ENCODE results near the gene ZFP82. TPM values are rescaled to one million over a fixed set of nuclear protein-coding genes. Genes with fewer than 3 reads are reported as not detected.

ZFP82 gene
- polyA plus RNA-seq, 1 of the 3 experiments (the other 2 are of a cell fraction) = 2.1 TPM

DNA sequence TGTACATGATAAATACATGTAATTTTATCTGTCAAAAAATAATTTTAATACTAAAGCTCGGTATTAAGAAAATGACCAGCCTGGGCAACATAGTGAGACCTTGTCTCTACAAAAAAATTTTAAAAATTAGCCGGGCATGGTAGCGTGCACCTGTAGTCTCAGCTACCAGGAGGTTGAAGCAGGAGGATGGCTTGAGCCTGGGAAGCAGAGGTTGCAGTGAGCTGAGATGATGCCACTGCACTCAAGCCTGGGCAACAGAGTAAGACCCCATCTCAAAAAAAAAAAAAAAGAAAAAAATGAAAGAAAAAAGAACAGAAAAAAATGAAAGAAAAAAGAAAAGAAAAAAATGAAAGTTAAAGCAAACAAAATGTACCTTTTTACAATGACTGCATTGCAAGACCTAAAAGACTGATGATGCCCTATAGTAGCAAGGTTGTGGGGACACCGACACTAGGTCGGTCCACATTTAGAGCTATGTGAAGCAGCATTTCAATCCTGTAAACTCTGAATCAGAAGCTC, 44.7 kb downstream of the ZFP82 start:
- Histone ChIP-seq H3K27me3 (ENCODE audit: insufficient read depth) (no peaks in the 10 kb centered on the region), H3F3A (replicated peaks; ENCODE audit: insufficient read depth) (peaks cover 8% of the 10 kb centered on the region), H4K20me1 (ENCODE audit: insufficient read depth) (no peaks in the 10 kb centered on the region), H2AFZ (ENCODE audit: low read depth) (no peak overlapping the region), H3K27ac (ENCODE audit: low read depth in 2 of 2, low read length in 1 of 2) (no peak overlapping the region), H3K9me2 (no peaks in the 10 kb centered on the region), H3K79me2 (ENCODE audit: insufficient read depth) (peaks cover 40% of the 10 kb centered on the region), H3K4me3 (ENCODE audit: low read depth in 2 of 2, low read length in 1 of 2) (no peak overlapping the region), H3K9ac (no peak overlapping the region), H3K9me3 (no peaks in the 10 kb centered on the region), H3K36me3 (replicated peaks in 1 of 2; ENCODE audit: control insufficient read depth in 1 of 2, insufficient read depth in 2 of 2, low read length in 1 of 2) (peaks cover 0 to 17% of the 10 kb centered on the region in 2 experiments), H3K4me2 (no peak overlapping the region), H3K4me1 (ENCODE audit: control insufficient read depth in 1 of 2, insufficient read depth in 2 of 2, low read depth in 1 of 2, low read length in 1 of 2) (peaks cover 0 to 4% of the 10 kb centered on the region in 2 experiments; a peak in 2 of 4 replicates)
- WGBS (ENCODE audit: low lambda C conversion rate) = 93% methylated on average over 5 of the region's 5 CpGs
- TF ChIP-seq, protein P1, sequence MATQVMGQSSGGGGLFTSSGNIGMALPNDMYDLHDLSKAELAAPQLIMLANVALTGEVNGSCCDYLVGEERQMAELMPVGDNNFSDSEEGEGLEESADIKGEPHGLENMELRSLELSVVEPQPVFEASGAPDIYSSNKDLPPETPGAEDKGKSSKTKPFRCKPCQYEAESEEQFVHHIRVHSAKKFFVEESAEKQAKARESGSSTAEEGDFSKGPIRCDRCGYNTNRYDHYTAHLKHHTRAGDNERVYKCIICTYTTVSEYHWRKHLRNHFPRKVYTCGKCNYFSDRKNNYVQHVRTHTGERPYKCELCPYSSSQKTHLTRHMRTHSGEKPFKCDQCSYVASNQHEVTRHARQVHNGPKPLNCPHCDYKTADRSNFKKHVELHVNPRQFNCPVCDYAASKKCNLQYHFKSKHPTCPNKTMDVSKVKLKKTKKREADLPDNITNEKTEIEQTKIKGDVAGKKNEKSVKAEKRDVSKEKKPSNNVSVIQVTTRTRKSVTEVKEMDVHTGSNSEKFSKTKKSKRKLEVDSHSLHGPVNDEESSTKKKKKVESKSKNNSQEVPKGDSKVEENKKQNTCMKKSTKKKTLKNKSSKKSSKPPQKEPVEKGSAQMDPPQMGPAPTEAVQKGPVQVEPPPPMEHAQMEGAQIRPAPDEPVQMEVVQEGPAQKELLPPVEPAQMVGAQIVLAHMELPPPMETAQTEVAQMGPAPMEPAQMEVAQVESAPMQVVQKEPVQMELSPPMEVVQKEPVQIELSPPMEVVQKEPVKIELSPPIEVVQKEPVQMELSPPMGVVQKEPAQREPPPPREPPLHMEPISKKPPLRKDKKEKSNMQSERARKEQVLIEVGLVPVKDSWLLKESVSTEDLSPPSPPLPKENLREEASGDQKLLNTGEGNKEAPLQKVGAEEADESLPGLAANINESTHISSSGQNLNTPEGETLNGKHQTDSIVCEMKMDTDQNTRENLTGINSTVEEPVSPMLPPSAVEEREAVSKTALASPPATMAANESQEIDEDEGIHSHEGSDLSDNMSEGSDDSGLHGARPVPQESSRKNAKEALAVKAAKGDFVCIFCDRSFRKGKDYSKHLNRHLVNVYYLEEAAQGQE (IDR thresholded peaks at IDR 0.05; ENCODE audit: low read depth, low read length) = no peak
- TF ChIP-seq YY1 (IDR thresholded peaks at IDR 0.05; ENCODE audit: low read depth) (no peak), EP300 (IDR thresholded peaks at IDR 0.05; ENCODE audit: borderline replicate concordance in 1 of 2, low read depth in 1 of 2, low read length in 1 of 2) (no peak), TCF12 (IDR thresholded peaks at IDR 0.05) (no peak), FOXM1 (IDR thresholded peaks at IDR 0.05; ENCODE audit: low read depth) (no peak), JUND (IDR thresholded peaks at IDR 0.05) (no peak)
- ChIA-PET POLR2A (no interaction called here), CTCF (no interaction called here)
- no peak for DNase-seq

- H3K4me3 ChIP-seq (ENCODE audit: low read depth in 2 of 2, low read length in 1 of 2) = no peak overlapping the region
These were observed 46.6 kb downstream of the ZFP82 start for GRCh38 chr19:36371886-36372285.

More at GRCh38 chr19:36371886-36372285, 46.6 kb downstream of the ZFP82 start:
- H2AFZ ChIP-seq (ENCODE audit: low read depth) = no peak overlapping the region
- H3K27ac ChIP-seq (ENCODE audit: low read depth in 2 of 2, low read length in 1 of 2) = no peak overlapping the region
- TF ChIP-seq, protein P2, sequence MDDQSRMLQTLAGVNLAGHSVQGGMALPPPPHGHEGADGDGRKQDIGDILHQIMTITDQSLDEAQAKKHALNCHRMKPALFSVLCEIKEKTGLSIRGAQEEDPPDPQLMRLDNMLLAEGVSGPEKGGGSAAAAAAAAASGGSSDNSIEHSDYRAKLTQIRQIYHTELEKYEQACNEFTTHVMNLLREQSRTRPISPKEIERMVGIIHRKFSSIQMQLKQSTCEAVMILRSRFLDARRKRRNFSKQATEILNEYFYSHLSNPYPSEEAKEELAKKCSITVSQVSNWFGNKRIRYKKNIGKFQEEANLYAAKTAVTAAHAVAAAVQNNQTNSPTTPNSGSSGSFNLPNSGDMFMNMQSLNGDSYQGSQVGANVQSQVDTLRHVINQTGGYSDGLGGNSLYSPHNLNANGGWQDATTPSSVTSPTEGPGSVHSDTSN (IDR thresholded peaks at IDR 0.05) = no peak
- TF ChIP-seq YY1 (IDR thresholded peaks at IDR 0.05; ENCODE audit: low read depth) (no peak), TCF12 (IDR thresholded peaks at IDR 0.05) (no peak)
- no peaks in the 10 kb centered on the region for H4K20me1 ChIP-seq (ENCODE audit: insufficient read depth)
- no peaks in the 10 kb centered on the region for H3K9me2 ChIP-seq
- peaks cover 32% of the 10 kb centered on the region for H3K79me2 ChIP-seq (ENCODE audit: insufficient read depth)
- no peak overlapping the region for H3K4me2 ChIP-seq
- ChIA-PET CTCF (no interaction called here), POLR2A (no interaction called here)
- H3K36me3 ChIP-seq (replicated peaks in 1 of 2; ENCODE audit: control insufficient read depth in 1 of 2, insufficient read depth in 2 of 2, low read length in 1 of 2) = peaks cover 2 to 29% of the 10 kb centered on the region in 2 experiments
- H3K4me1 ChIP-seq (ENCODE audit: control insufficient read depth in 1 of 2, insufficient read depth in 2 of 2, low read depth in 1 of 2, low read length in 1 of 2) = no peaks in the 10 kb centered on the region
- no peaks in the 10 kb centered on the region for H3F3A ChIP-seq (replicated peaks; ENCODE audit: insufficient read depth)
- no peak overlapping the region for H3K9ac ChIP-seq
- no peaks in the 10 kb centered on the region for H3K27me3 ChIP-seq (ENCODE audit: insufficient read depth)
- H3K9me3 ChIP-seq = no peaks in the 10 kb centered on the region
- DNase-seq = no peak
